Brain microvascular endothelial cell (primary cell): Measurements from ENCODE around the gene C1orf198.

ENCODE experiments used
- DNase-seq: peaks from one replicate; pipeline ENCODE4 v3.0.0-alpha.2; 2020
- H3K27ac ChIP-seq: fragments of 250-450 bp; sonication (Bioruptor Pico); 2 replicates; pipeline ENCODE4 v1.5.1; 2020; ENCODE audit warnings: mild to moderate bottlenecking, moderate library complexity
- H3K27me3 ChIP-seq: fragments of 250-450 bp; sonication (Bioruptor Pico); replicated peaks from 2 replicates; pipeline ENCODE4 v1.5.1; 2020; ENCODE audit warnings: mild to moderate bottlenecking
- H3K36me3 ChIP-seq: fragments of 250-450 bp; sonication (Bioruptor Pico); replicated peaks from 2 replicates; pipeline ENCODE4 v1.5.1; 2020; ENCODE audit warnings: mild to moderate bottlenecking
- H3K4me3 ChIP-seq: 2 replicates; pipeline ENCODE4 v1.5.1; 2011; ENCODE audit warnings: low read depth, mild to moderate bottlenecking, control low read depth, low read length, moderate library complexity
- CTCF ChIP-seq: IDR thresholded peaks from 2 replicates; pipeline ENCODE4 v1.5.1; 2011; ENCODE audit warnings: low read depth, mild to moderate bottlenecking, moderate library complexity, low read length, control low read depth, inconsistent platforms; ENCODE audit errors: missing control alignments
- in situ Hi-C: cut with HindIII; loops from 2 replicates; pipeline ENCODE4 v1.10.0; 2017; ENCODE audit warnings: low sequenced_read_pairs, low pct_ligation_motif_present

Gene C1orf198

DNA sequence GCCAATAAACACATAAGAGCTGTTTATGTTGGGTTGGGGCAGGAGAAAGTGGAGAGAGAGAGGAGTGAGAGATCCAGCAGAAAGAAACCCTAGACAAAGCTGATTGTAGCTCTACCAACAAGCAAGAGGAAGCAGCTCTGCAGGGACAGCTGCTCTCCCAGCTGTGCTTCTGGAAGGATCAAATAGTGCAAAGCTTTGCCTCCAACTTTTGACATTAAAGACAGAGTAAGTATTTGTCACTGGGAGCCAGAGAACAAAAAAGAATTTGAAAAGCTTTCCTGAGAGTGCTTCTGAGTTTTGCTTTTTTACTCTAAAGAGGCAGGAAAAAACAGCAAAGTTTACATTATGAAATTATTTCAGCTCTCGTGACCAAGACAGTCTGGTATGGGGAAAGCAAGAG is 28.5 kb upstream of the C1orf198 start:
- DNase-seq: no peak
- no peak for TF ChIP-seq CTCF
- in situ Hi-C loops: no loop called here

DNA sequence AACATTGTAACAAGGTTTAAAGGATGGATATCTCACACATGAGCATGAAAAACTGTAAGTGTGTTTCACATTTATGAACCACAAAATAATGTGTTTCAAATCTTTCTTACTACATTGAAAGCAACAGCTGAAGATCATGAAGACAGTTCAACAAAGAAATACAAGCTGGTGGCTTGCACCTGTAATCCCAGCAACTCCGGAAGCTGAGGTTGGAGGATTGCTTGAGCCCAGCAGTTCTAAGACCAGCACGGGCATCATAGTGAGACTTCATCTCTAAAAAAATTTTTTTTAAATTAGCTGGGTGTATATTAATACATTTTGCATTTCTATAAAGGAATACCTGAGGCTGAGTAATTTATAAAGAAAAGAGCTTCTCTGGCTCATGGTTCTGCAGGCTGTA is 27.1 kb upstream of the C1orf198 start:
- in situ Hi-C loops: no loop called here
- Histone ChIP-seq H3K4me3 (no peak overlapping the region), H3K27ac (no peak overlapping the region), H3K27me3 (no peaks in the 10 kb centered on the region), H3K36me3 (no peaks in the 10 kb centered on the region)
- DNase-seq: no peak
- TF ChIP-seq CTCF: no peak

More for the DNA sequence above, 28.5 kb upstream of the C1orf198 start:
- no peaks in the 10 kb centered on the region for H3K36me3 ChIP-seq
- no peaks in the 10 kb centered on the region for H3K27me3 ChIP-seq
- no peak overlapping the region for H3K4me3 ChIP-seq
- H3K27ac ChIP-seq: no peak overlapping the region

DNA sequence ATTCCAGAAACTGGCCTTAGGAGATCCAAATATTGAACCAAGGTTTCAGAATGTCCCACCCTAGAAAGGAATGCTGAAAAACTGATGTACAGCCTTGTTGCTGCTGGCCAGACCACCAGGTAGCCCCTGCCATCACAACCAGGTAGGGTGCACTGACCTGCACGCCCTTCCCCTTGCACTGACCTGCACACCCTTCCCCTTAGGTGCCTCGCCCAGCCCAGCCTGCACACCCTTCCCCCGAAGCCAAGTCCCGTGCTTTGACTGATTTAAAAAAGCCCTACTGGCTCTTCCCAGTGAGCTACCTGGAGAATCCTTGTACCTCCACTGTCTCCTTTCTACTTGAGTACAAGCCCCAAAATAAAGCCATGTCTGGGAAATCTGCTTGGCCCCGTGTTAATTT is 26.3 kb upstream of the C1orf198 start:
- no peak overlapping the region for H3K4me3 ChIP-seq
- in situ Hi-C loops: no loop called here
- TF ChIP-seq CTCF: no peak
- no peaks in the 10 kb centered on the region for H3K36me3 ChIP-seq
- no peak overlapping the region for H3K27ac ChIP-seq
- no peak for DNase-seq
- H3K27me3 ChIP-seq: no peaks in the 10 kb centered on the region

DNA sequence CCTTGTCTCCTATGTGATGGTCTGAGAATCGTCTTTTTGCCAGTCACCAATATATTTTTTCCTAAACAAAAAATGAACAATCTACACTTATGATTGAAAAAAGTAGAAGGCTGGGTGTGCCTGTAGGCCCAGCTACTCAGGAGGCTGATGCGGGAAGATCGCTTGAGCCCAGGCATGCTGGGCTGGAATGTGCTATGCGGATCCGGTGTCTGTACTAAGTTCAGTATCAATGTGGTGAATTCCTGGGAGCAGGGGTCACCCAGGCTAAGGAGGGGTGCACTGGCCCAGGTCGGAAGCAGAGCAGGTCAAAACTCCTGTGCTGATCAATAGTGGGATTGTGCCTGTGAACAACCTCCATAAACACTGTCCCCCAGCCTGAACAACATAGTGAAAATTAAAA is 25.7 kb upstream of the C1orf198 start:
- no peak for DNase-seq
- TF ChIP-seq CTCF: no peak

DNA sequence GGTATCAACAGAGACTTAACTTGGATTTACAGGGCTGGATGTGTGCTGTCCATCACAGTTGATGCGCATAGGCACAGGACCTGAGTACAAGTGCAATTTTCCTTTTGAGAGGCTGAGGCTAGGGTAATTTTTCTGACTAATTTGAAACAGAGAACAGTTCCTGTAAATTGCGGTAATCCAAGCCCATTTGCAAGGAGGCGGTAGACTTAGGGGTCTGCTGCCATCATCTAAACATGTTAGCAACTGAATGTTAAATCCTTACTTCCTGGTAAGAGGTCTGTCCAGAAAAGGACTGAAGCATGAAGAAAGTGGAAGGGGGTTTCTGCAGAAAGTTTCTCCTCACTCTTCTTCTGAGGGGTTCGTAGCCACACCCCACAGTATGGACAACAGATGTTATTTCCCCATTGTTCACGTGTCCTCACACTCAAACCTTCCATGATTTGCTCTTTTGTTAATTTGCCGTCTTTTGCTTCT is 23.7 kb upstream of the C1orf198 start:
- Histone ChIP-seq H3K36me3 (no peaks in the 10 kb centered on the region), H3K4me3 (no peak overlapping the region), H3K27ac (no peak overlapping the region), H3K27me3 (no peaks in the 10 kb centered on the region)
- DNase-seq: no peak
- TF ChIP-seq CTCF: no peak
- in situ Hi-C loops: no loop called here

More for the DNA sequence above, 25.7 kb upstream of the C1orf198 start:
- H3K27ac ChIP-seq: no peak overlapping the region
- in situ Hi-C loops: no loop called here
- H3K27me3 ChIP-seq: no peaks in the 10 kb centered on the region
- no peak overlapping the region for H3K4me3 ChIP-seq
- no peaks in the 10 kb centered on the region for H3K36me3 ChIP-seq

GRCh38 chr1:230891413-230891812 is 23.1 kb upstream of the C1orf198 start:
- Histone ChIP-seq H3K4me3 (no peak overlapping the region), H3K27ac (no peak overlapping the region), H3K36me3 (no peaks in the 10 kb centered on the region), H3K27me3 (no peaks in the 10 kb centered on the region)
- no peak for TF ChIP-seq CTCF
- in situ Hi-C loops: no loop called here
- no peak for DNase-seq
